HepG2 (cell line): Measurements from ENCODE around the gene CERS4. TPM values are rescaled to one million over a fixed set of nuclear protein-coding genes. Genes with fewer than 3 reads are reported as not detected.

Source experiments
- ATAC-seq: fragments of 200-7000 bp; cut with Tn5 transposase; 3 replicates; pipeline ENCODE4 v1.9.1; 2020; ENCODE audit warnings: mild to moderate bottlenecking, moderate library complexity
- BruUV-seq: library from RNA; stranded (reverse); fragments of 400-500 nt; replicated peaks from 2 replicates; lab custom pipeline; 2021; lab: Mats Ljungman, UMichigan
- CTCF ChIA-PET: fragments of 300-600 bp; formaldehyde crosslinking; extraction: SDS; loops from one replicate; lab custom pipeline; 2021; ENCODE audit warnings: low total read pairs, inconsistent platforms, low intra/inter-chr PET ratio; lab: Yijun Ruan, JAX
- POLR2A ChIA-PET: fragments of 350-600 bp; sonication (Branson Sonifier 250); formaldehyde crosslinking; loops from one replicate; lab custom pipeline; 2020; ENCODE audit warnings: antibody characterized with exemption, inconsistent platforms; lab: Yijun Ruan, JAX
- DNase-seq: peaks from one replicate; pipeline ENCODE4 v3.0.0-alpha.2; 2015; ENCODE audit warnings: low spot score
- FAIRE-seq: peaks from 3 replicates; lab custom pipeline; 2011; peaks lifted over from hg19 to GRCh38; lab: Jason Lieb, UNC
- H2AFZ ChIP-seq: one replicate; pipeline ENCODE4 v1.6.1; 2011; ENCODE audit warnings: low read length, inconsistent platforms
- H3K27ac ChIP-seq: fragments of 300-600 bp; 3 replicates; pipeline ENCODE4 v1.8.0; 2011; ENCODE audit warnings: mixed run types, mild to moderate bottlenecking, mixed read lengths, low read length, inconsistent platforms; ENCODE audit not compliant: insufficient read depth; ENCODE audit errors: extremely low read length
- H3K27me3 ChIP-seq, 2 experiments: fragments of 200-600 bp in 1 of 2; 2 replicates in 1 of 2; 3 replicates in 1 of 2; pipeline versions ENCODE4 v1.6.0 to v1.8.0; 2011; ENCODE audit warnings: low read length in 2 of 2, mild to moderate bottlenecking in 2 of 2, moderate library complexity in 2 of 2, inconsistent platforms in 1 of 2; ENCODE audit not compliant: insufficient read depth in 2 of 2, control insufficient read depth in 1 of 2
- H3K36me3 ChIP-seq, 2 experiments: fragments of 200-600 bp in 1 of 2; replicated peaks in 1 of 2; 2 replicates in 1 of 2; 3 replicates in 1 of 2; pipeline versions ENCODE4 v1.5.1 to v1.8.0; 2011; ENCODE audit warnings: low read length in 2 of 2, inconsistent platforms in 1 of 2; ENCODE audit not compliant: insufficient read depth in 2 of 2, control insufficient read depth in 1 of 2
- H3K4me1 ChIP-seq: 2 replicates; pipeline ENCODE4 v1.5.1; 2012; ENCODE audit warnings: low read length, inconsistent platforms; ENCODE audit not compliant: insufficient read depth
- H3K4me2 ChIP-seq: 2 replicates; pipeline ENCODE4 v1.6.0; 2011; ENCODE audit warnings: low read depth, low read length, inconsistent platforms
- H3K4me3 ChIP-seq, 3 experiments: fragments of 200-600 bp in 1 of 3; sonication (generic), shearing (Covaris generic) in 1 of 3; replicated peaks in 1 of 3; 2 replicates each; pipeline ENCODE4 v1.5.1; 2011 to 2016; ENCODE audit warnings: low read length in 3 of 3, inconsistent platforms in 2 of 3, low read depth in 2 of 3, mild to moderate bottlenecking in 2 of 3, control low read depth in 1 of 3, mixed read lengths in 1 of 3; ENCODE audit not compliant: insufficient read depth in 1 of 3
- H3K79me2 ChIP-seq: one replicate; pipeline ENCODE4 v1.6.1; 2011; ENCODE audit warnings: low read length, inconsistent platforms; ENCODE audit not compliant: insufficient read depth
- H3K9ac ChIP-seq: 2 replicates; pipeline ENCODE4 v1.6.0; 2011; ENCODE audit warnings: mild to moderate bottlenecking, low read depth, low read length, inconsistent platforms; ENCODE audit not compliant: insufficient read depth
- H3K9me3 ChIP-seq: 2 replicates; pipeline ENCODE4 v1.5.1; 2012; ENCODE audit warnings: mild to moderate bottlenecking, low read length
- H4K20me1 ChIP-seq: 2 replicates; pipeline ENCODE4 v1.6.0; 2011; ENCODE audit warnings: inconsistent platforms, mild to moderate bottlenecking, low read length, moderate library complexity; ENCODE audit not compliant: insufficient read depth
- ELF4 ChIP-seq: sonication (generic); formaldehyde crosslinking; IDR thresholded peaks from 2 replicates; pipeline ENCODE4 v1.5.0; 2020; ENCODE audit warnings: missing genetic modification reagents, mild to moderate bottlenecking, moderate library complexity, borderline replicate concordance
- ETV6 ChIP-seq: sonication (generic); formaldehyde crosslinking; conservative IDR thresholded peaks from 2 replicates; pipeline ENCODE4 v1.4.0; 2020; ENCODE audit warnings: missing genetic modification reagents
- FOXO1 ChIP-seq: sonication (generic); formaldehyde crosslinking; IDR thresholded peaks from 2 replicates; pipeline ENCODE4 v1.4.0; 2020; ENCODE audit warnings: missing genetic modification reagents
- HCFC1 ChIP-seq: fragments of 150-350 bp; IDR thresholded peaks from 2 replicates; pipeline ENCODE4 v1.6.1; 2014; ENCODE audit warnings: low read depth, low read length
- RFXANK ChIP-seq: IDR thresholded peaks from 2 replicates; pipeline ENCODE4 v1.6.1; 2016
- SALL1 ChIP-seq: sonication (generic); formaldehyde crosslinking; IDR thresholded peaks from 2 replicates; pipeline ENCODE4 v1.8.0; 2022; ENCODE audit warnings: mild to moderate bottlenecking, missing genetic modification reagents
- SETDB1 ChIP-seq: sonication (generic); formaldehyde crosslinking; IDR thresholded peaks from 2 replicates; pipeline ENCODE4 v1.5.1; 2020; ENCODE audit warnings: missing genetic modification reagents, mild to moderate bottlenecking, borderline replicate concordance
- SP140L ChIP-seq: sonication (generic); formaldehyde crosslinking; IDR thresholded peaks from 2 replicates; pipeline ENCODE4 v1.4.0; 2020; ENCODE audit warnings: missing genetic modification reagents, borderline replicate concordance
- ZNF281 ChIP-seq: sonication (generic); formaldehyde crosslinking; IDR thresholded peaks from 2 replicates; pipeline ENCODE4 v1.4.0; 2020; ENCODE audit warnings: missing genetic modification reagents, borderline replicate concordance
- ZNF329 ChIP-seq: sonication (generic); formaldehyde crosslinking; IDR thresholded peaks from 2 replicates; pipeline ENCODE4 v1.9.0; 2021; ENCODE audit warnings: low read depth, mild to moderate bottlenecking, missing genetic modification reagents
- ZNF598 ChIP-seq: sonication (generic); formaldehyde crosslinking; IDR thresholded peaks from 2 replicates; pipeline ENCODE4 v1.5.1; 2020; ENCODE audit warnings: mild to moderate bottlenecking, missing genetic modification reagents, borderline replicate concordance
- WGBS: methylation state at CpG from one replicate; pipeline ENCODE4 v1.1.6; 2017; ENCODE audit warnings: low lambda C conversion rate; 5-methylcytosine and 5-hydroxymethylcytosine counted together
- in situ Hi-C: cut with HindIII; loops from 2 replicates; pipeline ENCODE4 v1.10.0; 2017; ENCODE audit warnings: low pct_unique_long_range_greater_than_20kb; ENCODE audit not compliant: extremely low pct_ligation_motif_present
- intact Hi-C: fragments of 100-400 bp; cut with micrococcal nuclease; formaldehyde crosslinking; loops from one replicate; pipeline ENCODE4 v1.10.0; 2022; ENCODE audit not compliant: unreplicated experiment
- polyA plus RNA-seq, 8 experiments: library from polyadenylated mRNA; depleted of rRNA in 3 of 8; stranded (reverse) in 7 of 8; unstranded in 1 of 8; fragments of >200 nt; fragmentation: Illumina TruSeq in 4 of 8; extraction: Trizol in 4 of 8; gene quantifications; 2 replicates each; pipeline versions ENCODE4 v1.2.1 to v1.2.3, GENCODE V29; 2011 to 2016; ENCODE audit warnings: low read depth in 4 of 8, missing spikeins in 1 of 8, mixed read lengths in 1 of 8; ENCODE audit not compliant: insufficient read depth in 1 of 8
- total RNA-seq, 5 experiments: library from RNA; depleted of rRNA; stranded (reverse); fragments of >200 nt; fragmentation: Illumina TruSeq; extraction: Trizol; gene quantifications; 2 replicates each; pipeline ENCODE4 v1.2.3, GENCODE V29; 2016; ENCODE audit warnings: low read depth in 1 of 5
- TF ChIP-seq, protein P1 (sequence below): sonication (generic); formaldehyde crosslinking; IDR thresholded peaks from 2 replicates; pipeline ENCODE4 v1.5.0; 2020; ENCODE audit warnings: missing genetic modification reagents
- TF ChIP-seq, protein P2 (sequence below): sonication (generic); formaldehyde crosslinking; IDR thresholded peaks from 2 replicates; pipeline ENCODE4 v1.4.0; 2020; ENCODE audit warnings: mild to moderate bottlenecking, missing genetic modification reagents
- TF ChIP-seq, protein P3 (sequence below): sonication (generic); formaldehyde crosslinking; IDR thresholded peaks from 2 replicates; pipeline ENCODE4 v1.8.0; 2022; ENCODE audit warnings: mild to moderate bottlenecking, missing genetic modification reagents
- TF ChIP-seq, protein P4 (sequence below): sonication (generic); formaldehyde crosslinking; IDR thresholded peaks from 2 replicates; pipeline ENCODE4 v1.5.0; 2020; ENCODE audit warnings: missing genetic modification reagents
- TF ChIP-seq, protein P5 (sequence below): sonication (generic); formaldehyde crosslinking; IDR thresholded peaks from 2 replicates; pipeline ENCODE4 v1.4.0; 2020; ENCODE audit warnings: missing genetic modification reagents

The CERS4 gene
- total and polyA plus RNA-seq, 2 of the 13 experiments (the other 11 are each of a cell fraction or from before 2014, with no cell fraction given): 74.7 to 83.5 TPM

DNA sequence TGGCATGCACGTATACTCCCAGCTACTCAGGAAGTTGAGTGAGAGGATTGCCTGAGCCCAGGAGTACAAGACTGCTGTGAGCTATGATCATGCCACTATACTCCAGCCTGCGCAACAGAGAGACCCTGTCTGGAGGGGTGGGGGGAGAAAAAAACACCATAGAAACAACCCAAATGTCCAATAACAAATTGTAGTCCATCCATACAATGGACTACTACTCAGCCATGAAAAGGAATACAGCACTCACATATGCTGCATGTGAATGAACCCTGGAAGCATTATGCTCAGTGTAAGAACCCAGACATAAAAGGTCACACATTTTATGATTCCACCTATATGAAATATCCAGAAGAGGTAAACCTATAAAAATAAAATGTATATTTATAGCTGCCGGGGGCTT, 56.7 kb downstream of the CERS4 start:
- no peak overlapping the region for H3K9ac ChIP-seq
- no peak for ATAC-seq
- H3K36me3 ChIP-seq: peaks cover 9 to 13% of the 10 kb centered on the region in 2 experiments; a peak in 4 of 5 replicates
- in situ Hi-C loops (loop anchor here (25.0 kb wide), 1 partner anchor 254 kb away; the partner anchor contains the start of gene ELAVL1), intact Hi-C loops (no loop called here)
- ChIA-PET POLR2A (no interaction called here), CTCF (no interaction called here)
- H3K79me2 ChIP-seq: no peaks in the 10 kb centered on the region
- H3K27me3 ChIP-seq: no peaks in the 10 kb centered on the region
- H3K4me3 ChIP-seq: no peak overlapping the region
- no peak for FAIRE-seq
- BruUV-seq: no TSS peak
- no peak for DNase-seq
- H2AFZ ChIP-seq: no peak overlapping the region
- WGBS: 86% methylated on average over 3 of the region's 3 CpGs
- H3K27ac ChIP-seq: no peak overlapping the region
- no peaks in the 10 kb centered on the region for H4K20me1 ChIP-seq
- no peaks in the 10 kb centered on the region for H3K9me3 ChIP-seq
- H3K4me2 ChIP-seq: no peak overlapping the region
- H3K4me1 ChIP-seq: peaks cover 16% of the 10 kb centered on the region
- no peak for TF ChIP-seq SETDB1 (CRISPR knock-in tag)
- TF ChIP-seq, protein P1, sequence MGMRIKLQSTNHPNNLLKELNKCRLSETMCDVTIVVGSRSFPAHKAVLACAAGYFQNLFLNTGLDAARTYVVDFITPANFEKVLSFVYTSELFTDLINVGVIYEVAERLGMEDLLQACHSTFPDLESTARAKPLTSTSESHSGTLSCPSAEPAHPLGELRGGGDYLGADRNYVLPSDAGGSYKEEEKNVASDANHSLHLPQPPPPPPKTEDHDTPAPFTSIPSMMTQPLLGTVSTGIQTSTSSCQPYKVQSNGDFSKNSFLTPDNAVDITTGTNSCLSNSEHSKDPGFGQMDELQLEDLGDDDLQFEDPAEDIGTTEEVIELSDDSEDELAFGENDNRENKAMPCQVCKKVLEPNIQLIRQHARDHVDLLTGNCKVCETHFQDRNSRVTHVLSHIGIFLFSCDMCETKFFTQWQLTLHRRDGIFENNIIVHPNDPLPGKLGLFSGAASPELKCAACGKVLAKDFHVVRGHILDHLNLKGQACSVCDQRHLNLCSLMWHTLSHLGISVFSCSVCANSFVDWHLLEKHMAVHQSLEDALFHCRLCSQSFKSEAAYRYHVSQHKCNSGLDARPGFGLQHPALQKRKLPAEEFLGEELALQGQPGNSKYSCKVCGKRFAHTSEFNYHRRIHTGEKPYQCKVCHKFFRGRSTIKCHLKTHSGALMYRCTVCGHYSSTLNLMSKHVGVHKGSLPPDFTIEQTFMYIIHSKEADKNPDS (CRISPR knock-in tag): no peak
- no peak for TF ChIP-seq SALL1 (CRISPR knock-in tag)
- TF ChIP-seq, protein P2, sequence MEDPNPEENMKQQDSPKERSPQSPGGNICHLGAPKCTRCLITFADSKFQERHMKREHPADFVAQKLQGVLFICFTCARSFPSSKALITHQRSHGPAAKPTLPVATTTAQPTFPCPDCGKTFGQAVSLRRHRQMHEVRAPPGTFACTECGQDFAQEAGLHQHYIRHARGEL (CRISPR knock-in tag): no peak
- no peak for TF ChIP-seq FOXO1 (CRISPR knock-in tag)
- TF ChIP-seq ELF4 (CRISPR knock-in tag): no peak
- TF ChIP-seq ETV6 (CRISPR knock-in tag): no peak
- TF ChIP-seq, protein P3, sequence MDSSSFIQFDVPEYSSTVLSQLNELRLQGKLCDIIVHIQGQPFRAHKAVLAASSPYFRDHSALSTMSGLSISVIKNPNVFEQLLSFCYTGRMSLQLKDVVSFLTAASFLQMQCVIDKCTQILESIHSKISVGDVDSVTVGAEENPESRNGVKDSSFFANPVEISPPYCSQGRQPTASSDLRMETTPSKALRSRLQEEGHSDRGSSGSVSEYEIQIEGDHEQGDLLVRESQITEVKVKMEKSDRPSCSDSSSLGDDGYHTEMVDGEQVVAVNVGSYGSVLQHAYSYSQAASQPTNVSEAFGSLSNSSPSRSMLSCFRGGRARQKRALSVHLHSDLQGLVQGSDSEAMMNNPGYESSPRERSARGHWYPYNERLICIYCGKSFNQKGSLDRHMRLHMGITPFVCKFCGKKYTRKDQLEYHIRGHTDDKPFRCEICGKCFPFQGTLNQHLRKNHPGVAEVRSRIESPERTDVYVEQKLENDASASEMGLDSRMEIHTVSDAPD: no peak
- TF ChIP-seq RFXANK (CRISPR knock-in tag): no peak
- no peak for TF ChIP-seq ZNF281 (CRISPR knock-in tag)
- TF ChIP-seq, protein P4, sequence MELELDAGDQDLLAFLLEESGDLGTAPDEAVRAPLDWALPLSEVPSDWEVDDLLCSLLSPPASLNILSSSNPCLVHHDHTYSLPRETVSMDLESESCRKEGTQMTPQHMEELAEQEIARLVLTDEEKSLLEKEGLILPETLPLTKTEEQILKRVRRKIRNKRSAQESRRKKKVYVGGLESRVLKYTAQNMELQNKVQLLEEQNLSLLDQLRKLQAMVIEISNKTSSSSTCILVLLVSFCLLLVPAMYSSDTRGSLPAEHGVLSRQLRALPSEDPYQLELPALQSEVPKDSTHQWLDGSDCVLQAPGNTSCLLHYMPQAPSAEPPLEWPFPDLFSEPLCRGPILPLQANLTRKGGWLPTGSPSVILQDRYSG (CRISPR knock-in tag): no peak
- TF ChIP-seq, protein P5, sequence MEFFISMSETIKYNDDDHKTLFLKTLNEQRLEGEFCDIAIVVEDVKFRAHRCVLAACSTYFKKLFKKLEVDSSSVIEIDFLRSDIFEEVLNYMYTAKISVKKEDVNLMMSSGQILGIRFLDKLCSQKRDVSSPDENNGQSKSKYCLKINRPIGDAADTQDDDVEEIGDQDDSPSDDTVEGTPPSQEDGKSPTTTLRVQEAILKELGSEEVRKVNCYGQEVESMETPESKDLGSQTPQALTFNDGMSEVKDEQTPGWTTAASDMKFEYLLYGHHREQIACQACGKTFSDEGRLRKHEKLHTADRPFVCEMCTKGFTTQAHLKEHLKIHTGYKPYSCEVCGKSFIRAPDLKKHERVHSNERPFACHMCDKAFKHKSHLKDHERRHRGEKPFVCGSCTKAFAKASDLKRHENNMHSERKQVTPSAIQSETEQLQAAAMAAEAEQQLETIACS (CRISPR knock-in tag): no peak
- TF ChIP-seq ZNF598 (CRISPR knock-in tag): no peak
- TF ChIP-seq ZNF329 (CRISPR knock-in tag): no peak
- TF ChIP-seq SP140L (CRISPR knock-in tag): no peak
- TF ChIP-seq HCFC1: no peak
